ENCODE measurements around the gene HIGD2A. TPM values are rescaled to one million over a fixed set of nuclear protein-coding genes. Genes with fewer than 3 reads are reported as not detected.
A peak's percentile ranks its signal among the peaks of the same experiment; 100 is the strongest.

The HIGD2A gene
- total and polyA plus RNA-seq, 2 of the 13 experiments (the other 11 are each of a cell fraction or from before 2014, with no cell fraction given) = 89.2 to 146 TPM

- TF ChIP-seq, protein P1, sequence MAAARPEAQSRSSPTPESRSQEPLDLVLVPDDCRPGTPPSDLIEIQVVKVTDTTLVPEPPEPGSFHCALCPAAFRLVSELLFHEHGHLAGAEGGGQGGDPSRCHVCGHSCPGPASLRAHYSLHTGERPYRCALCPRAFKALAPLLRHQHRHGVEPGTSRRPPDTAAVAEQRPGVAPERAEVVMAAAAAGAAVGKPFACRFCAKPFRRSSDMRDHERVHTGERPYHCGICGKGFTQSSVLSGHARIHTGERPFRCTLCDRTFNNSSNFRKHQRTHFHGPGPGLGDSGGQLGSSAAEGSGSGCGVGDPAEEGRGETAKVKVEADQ (CRISPR knock-in tag; IDR thresholded peaks at IDR 0.05; ENCODE audit: borderline replicate concordance) = 0 out of 2 replicates have a peak, but pooled peaks have one; percentile 78
- TF ChIP-seq PAF1 (CRISPR knock-in tag; IDR thresholded peaks at IDR 0.05) (no peak), ZNF282 (IDR thresholded peaks at IDR 0.05; ENCODE audit: partially characterized antibody) (no peak), ZNF224 (CRISPR knock-in tag; IDR thresholded peaks at IDR 0.05) (no peak), ISL2 (CRISPR knock-in tag; IDR thresholded peaks at IDR 0.05) (no peak), ZNF816 (CRISPR knock-in tag; IDR thresholded peaks at IDR 0.05; ENCODE audit: borderline replicate concordance) (no peak), PATZ1 (CRISPR knock-in tag; IDR thresholded peaks at IDR 0.05) (peak; percentile 78), MAFF (IDR thresholded peaks at IDR 0.05; ENCODE audit: low read depth, low read length) (no peak), FOSL1 (CRISPR knock-in tag; IDR thresholded peaks at IDR 0.05; ENCODE audit: borderline replicate concordance) (no peak), CENPT (CRISPR knock-in tag; IDR thresholded peaks at IDR 0.05; ENCODE audit: low read depth) (no peak), TOE1 (CRISPR knock-in tag; IDR thresholded peaks at IDR 0.05) (no peak), FOXO1 (CRISPR knock-in tag; IDR thresholded peaks at IDR 0.05) (peak; percentile 70; the same call in 1 of the 2 replicates), GABPB1 (CRISPR knock-in tag; IDR thresholded peaks at IDR 0.05) (peak; percentile 92), JARID2 (CRISPR knock-in tag; IDR thresholded peaks at IDR 0.05; ENCODE audit: insufficient replicate concordance) (peak; percentile 29), ELF4 (CRISPR knock-in tag; IDR thresholded peaks at IDR 0.05; ENCODE audit: borderline replicate concordance) (no peak)
- TF ChIP-seq, protein P2, sequence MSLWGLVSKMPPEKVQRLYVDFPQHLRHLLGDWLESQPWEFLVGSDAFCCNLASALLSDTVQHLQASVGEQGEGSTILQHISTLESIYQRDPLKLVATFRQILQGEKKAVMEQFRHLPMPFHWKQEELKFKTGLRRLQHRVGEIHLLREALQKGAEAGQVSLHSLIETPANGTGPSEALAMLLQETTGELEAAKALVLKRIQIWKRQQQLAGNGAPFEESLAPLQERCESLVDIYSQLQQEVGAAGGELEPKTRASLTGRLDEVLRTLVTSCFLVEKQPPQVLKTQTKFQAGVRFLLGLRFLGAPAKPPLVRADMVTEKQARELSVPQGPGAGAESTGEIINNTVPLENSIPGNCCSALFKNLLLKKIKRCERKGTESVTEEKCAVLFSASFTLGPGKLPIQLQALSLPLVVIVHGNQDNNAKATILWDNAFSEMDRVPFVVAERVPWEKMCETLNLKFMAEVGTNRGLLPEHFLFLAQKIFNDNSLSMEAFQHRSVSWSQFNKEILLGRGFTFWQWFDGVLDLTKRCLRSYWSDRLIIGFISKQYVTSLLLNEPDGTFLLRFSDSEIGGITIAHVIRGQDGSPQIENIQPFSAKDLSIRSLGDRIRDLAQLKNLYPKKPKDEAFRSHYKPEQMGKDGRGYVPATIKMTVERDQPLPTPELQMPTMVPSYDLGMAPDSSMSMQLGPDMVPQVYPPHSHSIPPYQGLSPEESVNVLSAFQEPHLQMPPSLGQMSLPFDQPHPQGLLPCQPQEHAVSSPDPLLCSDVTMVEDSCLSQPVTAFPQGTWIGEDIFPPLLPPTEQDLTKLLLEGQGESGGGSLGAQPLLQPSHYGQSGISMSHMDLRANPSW (CRISPR knock-in tag; IDR thresholded peaks at IDR 0.05; ENCODE audit: borderline replicate concordance) = peak; percentile 77; the same call in 1 of the 2 replicates
- TF ChIP-seq, protein P3, sequence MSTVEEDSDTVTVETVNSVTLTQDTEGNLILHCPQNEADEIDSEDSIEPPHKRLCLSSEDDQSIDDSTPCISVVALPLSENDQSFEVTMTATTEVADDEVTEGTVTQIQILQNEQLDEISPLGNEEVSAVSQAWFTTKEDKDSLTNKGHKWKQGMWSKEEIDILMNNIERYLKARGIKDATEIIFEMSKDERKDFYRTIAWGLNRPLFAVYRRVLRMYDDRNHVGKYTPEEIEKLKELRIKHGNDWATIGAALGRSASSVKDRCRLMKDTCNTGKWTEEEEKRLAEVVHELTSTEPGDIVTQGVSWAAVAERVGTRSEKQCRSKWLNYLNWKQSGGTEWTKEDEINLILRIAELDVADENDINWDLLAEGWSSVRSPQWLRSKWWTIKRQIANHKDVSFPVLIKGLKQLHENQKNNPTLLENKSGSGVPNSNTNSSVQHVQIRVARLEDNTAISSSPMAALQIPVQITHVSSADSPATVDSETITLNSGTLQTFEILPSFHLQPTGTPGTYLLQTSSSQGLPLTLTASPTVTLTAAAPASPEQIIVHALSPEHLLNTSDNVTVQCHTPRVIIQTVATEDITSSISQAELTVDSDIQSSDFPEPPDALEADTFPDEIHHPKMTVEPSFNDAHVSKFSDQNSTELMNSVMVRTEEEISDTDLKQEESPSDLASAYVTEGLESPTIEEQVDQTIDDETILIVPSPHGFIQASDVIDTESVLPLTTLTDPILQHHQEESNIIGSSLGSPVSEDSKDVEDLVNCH (CRISPR knock-in tag; IDR thresholded peaks at IDR 0.05) = no peak
- TF ChIP-seq, protein P4, sequence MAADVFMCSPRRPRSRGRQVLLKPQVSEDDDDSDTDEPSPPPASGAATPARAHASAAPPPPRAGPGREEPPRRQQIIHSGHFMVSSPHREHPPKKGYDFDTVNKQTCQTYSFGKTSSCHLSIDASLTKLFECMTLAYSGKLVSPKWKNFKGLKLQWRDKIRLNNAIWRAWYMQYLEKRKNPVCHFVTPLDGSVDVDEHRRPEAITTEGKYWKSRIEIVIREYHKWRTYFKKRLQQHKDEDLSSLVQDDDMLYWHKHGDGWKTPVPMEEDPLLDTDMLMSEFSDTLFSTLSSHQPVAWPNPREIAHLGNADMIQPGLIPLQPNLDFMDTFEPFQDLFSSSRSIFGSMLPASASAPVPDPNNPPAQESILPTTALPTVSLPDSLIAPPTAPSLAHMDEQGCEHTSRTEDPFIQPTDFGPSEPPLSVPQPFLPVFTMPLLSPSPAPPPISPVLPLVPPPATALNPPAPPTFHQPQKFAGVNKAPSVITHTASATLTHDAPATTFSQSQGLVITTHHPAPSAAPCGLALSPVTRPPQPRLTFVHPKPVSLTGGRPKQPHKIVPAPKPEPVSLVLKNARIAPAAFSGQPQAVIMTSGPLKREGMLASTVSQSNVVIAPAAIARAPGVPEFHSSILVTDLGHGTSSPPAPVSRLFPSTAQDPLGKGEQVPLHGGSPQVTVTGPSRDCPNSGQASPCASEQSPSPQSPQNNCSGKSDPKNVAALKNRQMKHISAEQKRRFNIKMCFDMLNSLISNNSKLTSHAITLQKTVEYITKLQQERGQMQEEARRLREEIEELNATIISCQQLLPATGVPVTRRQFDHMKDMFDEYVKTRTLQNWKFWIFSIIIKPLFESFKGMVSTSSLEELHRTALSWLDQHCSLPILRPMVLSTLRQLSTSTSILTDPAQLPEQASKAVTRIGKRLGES (CRISPR knock-in tag; IDR thresholded peaks at IDR 0.05; ENCODE audit: borderline replicate concordance) = no peak
Observed at GRCh38 chr5:176361437-176362232, 26.9 kb upstream of the HIGD2A start, which contains the start of gene KIAA1191 (continued).

All from HepG2 (cell line).